ENCODE measurements around the gene RASGRP2.

RASGRP2 gene

DNA sequence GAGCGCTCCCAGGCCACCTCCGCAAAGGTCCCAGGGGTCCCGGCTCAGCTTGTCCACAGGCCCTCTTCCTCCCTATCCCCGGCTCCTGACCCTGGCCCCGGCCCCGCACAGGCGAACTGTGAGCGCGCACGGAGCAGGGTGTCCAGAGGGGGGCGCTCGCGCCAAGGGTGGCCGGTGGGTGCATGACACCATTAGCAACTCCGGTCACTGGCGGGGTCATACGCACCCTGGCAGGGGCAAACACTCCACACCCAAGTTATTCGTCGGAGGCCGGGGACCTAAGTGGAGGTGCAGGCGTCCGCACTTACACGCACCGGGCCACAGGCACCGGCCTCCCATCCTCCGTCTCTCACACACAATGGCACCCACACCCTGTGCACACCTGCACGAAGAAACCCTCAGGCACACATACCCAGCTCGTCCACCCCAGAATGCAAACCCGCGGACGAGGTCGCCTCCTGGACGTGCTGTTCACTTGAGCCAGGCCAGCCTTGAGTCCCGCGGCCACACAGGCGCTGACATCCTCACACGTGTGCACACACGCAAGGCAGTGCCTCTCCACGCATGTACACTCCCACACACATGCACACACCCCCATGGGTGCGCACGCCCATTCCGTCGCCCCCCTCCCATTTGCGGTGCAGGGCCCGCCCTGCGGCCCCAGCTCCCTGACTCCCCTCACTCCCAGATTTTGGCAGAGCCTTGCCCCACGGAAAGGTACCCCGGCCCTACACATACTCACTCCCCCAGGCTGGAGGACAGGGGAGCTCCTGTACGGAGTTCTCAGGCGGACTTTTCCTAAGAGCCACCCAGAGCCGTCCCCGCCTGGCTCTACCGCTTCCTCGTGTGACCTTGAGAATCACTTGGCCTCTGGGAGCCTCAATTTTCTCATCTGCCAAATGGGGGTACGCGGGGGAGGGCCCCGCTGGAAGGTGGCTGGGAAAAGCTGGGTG, at the start of gene RASGRP2:
Gene RASGRP2 (minus strand): TSS at position 552 of the 953 bp plus-strand sequence. CDS start 1,276 bp downstream, outside the sequence.
- Histone ChIP-seq H3K9me3 (no peaks in the 10 kb centered on the region), H3K4me1 (peaks cover 14% of the 10 kb centered on the region; the same call in 1 of the 2 replicates), H3K36me3 (replicated peaks) (no peaks in the 10 kb centered on the region), H3K27me3 (ENCODE audit: low read depth) (peaks cover 4% of the 10 kb centered on the region; the same call in 1 of the 2 replicates), H3K4me3 (peak within 1 kb of the TSS; percentile 36)
- in situ Hi-C loops (cut with MboI; ENCODE audit: low sequenced_read_pairs), result no loop called here
- DNase-seq (ENCODE audit: low spot score in 2 of 2), result peak in 1 of 2 experiments; percentile 87

DNA sequence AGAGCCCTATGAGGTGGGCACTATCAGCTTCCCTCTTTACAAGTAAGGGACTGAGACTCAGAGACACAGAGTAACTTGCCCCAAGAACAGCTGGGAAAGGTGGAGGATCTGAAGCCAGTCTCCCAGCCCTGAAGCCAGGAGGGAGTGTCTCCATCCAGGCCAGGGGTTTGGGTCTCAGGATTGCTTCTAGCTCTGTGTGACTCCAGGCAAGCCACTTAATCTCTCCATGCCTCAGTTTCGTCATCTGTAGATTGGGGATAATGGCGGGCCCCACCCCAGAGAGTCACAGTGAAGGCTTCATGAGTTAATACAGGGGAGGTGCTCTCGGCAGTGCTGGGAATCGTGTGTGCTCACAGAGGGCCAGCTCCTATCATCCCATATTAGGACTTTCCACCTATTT, 48.5 kb upstream of the RASGRP2 start:
- H3K9me3 ChIP-seq, result no peaks in the 10 kb centered on the region
- H3K4me1 ChIP-seq, result no peaks in the 10 kb centered on the region
- DNase-seq (ENCODE audit: low spot score in 2 of 2), result no peak
- no peak overlapping the region for H3K4me3 ChIP-seq
- in situ Hi-C loops (cut with MboI; ENCODE audit: low sequenced_read_pairs), result no loop called here
- H3K36me3 ChIP-seq (replicated peaks), result no peaks in the 10 kb centered on the region; the same call in 1 of the 2 replicates
- no peaks in the 10 kb centered on the region for H3K27me3 ChIP-seq (ENCODE audit: low read depth)

DNA sequence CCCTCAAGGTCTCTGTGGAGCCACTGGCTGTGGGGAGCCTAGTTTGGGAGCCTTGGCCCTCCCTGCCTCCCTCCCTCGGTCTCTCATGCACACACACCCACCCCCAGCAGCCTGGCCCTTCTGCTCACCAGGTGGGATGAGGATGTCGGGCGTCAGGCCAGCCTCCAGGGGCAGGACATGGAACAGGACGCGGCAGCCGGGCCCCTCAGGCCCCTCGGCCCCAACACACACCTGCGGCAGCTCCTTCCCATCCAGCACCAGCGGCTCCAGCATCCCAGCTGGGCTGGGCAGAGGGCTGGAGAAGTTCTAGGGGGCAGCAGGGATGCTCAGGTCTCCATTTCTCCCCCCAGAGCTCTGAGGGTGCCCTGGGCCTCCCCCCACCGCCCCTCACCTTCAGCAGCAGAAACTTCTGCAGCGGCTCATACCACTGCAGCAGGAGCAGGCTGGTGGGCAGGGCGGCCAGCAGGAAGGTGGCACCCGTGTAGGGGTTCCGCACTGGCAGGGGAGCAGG, 47.9 kb upstream of the RASGRP2 start:
- no peak for DNase-seq (ENCODE audit: low spot score in 2 of 2)
- no peaks in the 10 kb centered on the region; the same call in 1 of the 2 replicates for H3K36me3 ChIP-seq (replicated peaks)
- no peaks in the 10 kb centered on the region for H3K9me3 ChIP-seq
- no peaks in the 10 kb centered on the region for H3K4me1 ChIP-seq
- in situ Hi-C loops (cut with MboI; ENCODE audit: low sequenced_read_pairs), result no loop called here
- no peaks in the 10 kb centered on the region for H3K27me3 ChIP-seq (ENCODE audit: low read depth)
- no peak overlapping the region for H3K4me3 ChIP-seq

DNA sequence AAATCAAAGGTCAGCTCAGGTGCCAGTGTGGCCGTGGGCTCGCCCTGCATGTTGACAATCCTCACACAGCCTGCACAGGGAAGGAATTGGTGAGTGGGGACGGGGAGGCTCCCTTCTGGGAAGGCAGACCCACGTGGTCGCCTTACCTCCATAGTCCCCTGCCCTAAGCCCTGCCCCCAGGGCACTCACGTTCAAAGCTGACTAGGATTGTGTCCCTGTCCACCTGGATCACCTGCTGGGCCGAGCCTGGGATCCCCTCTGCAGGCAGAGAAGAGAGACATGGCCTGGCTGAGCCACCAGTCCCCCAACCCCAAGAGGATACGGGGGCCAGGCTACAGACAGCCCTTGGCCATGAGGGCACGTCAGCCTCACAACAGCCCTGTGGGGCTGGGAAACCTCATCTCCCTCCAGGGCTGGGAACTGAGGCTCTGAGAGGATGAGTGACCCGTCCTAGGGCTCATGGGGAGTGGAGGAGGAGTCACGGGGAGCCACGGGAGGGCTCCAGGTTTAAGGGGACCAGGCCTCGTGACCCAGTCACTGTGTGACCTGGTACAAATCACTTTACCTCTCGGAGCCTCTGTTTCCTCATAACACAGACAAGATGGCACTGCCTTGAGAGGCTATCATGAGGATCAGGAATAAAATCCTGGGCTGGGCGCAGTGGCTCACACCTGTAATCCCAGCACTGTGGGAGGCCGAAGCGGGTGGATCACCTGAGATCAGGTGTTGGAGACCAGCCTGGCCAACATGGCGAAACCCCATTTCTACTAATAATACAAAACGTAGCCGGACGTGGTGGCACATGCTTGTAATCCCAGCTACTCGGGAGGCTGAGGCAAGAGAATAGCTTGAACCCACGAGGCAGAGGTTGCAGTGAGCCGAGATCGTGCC, 46.5 kb upstream of the RASGRP2 start:
- no peaks in the 10 kb centered on the region for H3K9me3 ChIP-seq
- H3K36me3 ChIP-seq (replicated peaks), result no peaks in the 10 kb centered on the region; the same call in 1 of the 2 replicates
- DNase-seq (ENCODE audit: low spot score in 2 of 2), result no peak
- in situ Hi-C loops (cut with MboI; ENCODE audit: low sequenced_read_pairs), result no loop called here
- H3K27me3 ChIP-seq (ENCODE audit: low read depth), result no peaks in the 10 kb centered on the region
- H3K4me1 ChIP-seq, result no peaks in the 10 kb centered on the region
- H3K4me3 ChIP-seq, result no peak overlapping the region

DNA sequence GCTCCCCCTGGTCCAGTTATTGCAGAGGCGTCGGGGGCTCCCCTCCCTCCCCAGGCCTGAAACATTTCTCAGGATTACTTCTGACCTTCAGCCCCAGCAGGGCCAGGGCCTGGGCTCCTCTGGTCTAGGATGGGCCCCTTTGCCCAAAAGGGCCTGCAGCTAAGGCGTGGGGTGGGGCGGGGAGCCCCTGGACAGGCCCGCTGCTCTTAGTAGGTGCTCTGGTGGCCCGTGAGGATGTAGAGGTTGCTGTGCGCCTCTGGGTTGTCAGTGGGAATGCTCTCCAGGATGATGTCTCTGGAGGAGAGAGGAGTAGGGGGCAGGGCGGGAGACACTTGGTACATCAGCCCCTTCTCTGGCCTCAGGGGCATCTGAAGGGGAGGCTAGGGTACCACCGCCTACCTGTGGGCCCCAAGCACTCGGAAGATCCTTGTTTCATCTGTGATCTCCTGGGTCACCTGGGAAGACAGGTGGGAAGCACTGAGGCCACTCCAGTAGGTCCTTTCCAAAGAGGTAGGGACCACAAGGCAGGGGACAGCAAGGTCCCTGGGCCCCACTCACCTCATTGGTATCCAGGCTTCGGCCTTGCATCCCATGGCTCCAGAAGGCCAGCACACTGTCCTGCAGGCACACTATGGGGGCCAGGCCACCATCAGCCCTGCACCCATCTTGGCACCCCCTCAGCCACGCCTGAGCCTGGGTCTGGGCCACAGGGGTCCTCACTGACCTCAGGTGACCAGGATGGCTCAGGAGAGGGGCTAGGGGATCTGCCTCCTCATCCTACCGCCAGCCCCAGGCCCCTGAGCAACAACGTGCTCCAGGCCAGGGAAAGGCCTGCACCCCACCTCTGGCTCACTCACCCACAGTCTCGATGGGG, 45.6 kb upstream of the RASGRP2 start:
- H3K27me3 ChIP-seq (ENCODE audit: low read depth), result no peaks in the 10 kb centered on the region
- no peak overlapping the region for H3K4me3 ChIP-seq
- H3K4me1 ChIP-seq, result no peaks in the 10 kb centered on the region
- H3K36me3 ChIP-seq (replicated peaks), result no peaks in the 10 kb centered on the region
- H3K9me3 ChIP-seq, result no peaks in the 10 kb centered on the region
- no peak for DNase-seq (ENCODE audit: low spot score in 2 of 2)
- in situ Hi-C loops (cut with MboI; ENCODE audit: low sequenced_read_pairs), result no loop called here

DNA sequence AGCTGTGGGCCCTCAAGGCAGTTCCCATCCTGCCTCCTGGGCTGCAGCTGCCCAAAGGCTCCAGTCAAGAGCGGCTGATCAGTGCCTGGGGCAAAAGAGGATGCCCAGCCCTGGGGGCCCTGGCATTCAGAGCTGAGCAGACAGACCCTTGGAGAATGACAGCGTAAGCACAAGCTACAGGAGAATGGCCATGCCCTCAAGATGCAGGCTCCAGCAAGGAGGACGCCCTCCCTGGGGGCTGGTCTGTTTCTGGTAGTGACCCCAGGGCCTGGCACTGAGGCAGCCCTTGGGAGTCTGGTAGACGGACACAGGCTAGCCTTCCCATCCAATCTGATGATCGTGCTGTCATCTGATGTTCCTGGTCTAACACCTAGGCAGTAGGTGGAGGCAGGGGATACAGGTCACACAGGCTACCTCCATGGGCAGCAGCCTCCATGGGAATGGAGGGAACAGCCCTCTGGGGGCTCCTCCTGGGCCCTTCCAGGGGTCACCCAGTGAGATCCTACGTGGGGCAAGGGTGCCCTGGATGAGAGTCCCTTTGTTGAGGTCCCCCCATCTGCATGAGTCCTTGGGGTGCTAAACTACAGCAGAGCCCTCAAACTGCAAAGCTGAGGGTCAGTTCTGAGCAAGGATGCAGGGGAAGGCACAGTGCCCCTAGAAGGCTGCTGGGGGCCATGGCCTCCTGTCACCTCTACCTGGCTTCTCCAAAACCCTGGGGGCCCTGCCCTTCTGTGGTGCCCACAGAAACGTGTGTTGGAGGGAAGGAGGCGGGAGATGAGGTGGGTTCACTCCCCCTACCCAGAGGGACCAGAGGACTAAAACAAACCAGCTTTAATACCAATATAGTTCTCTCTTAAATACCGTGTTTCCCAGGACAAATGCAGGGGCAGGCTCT, 44.6 kb upstream of the RASGRP2 start:
- Histone ChIP-seq H3K4me3 (no peak overlapping the region), H3K9me3 (no peaks in the 10 kb centered on the region)
- in situ Hi-C loops (cut with MboI; ENCODE audit: low sequenced_read_pairs), result no loop called here

DNA sequence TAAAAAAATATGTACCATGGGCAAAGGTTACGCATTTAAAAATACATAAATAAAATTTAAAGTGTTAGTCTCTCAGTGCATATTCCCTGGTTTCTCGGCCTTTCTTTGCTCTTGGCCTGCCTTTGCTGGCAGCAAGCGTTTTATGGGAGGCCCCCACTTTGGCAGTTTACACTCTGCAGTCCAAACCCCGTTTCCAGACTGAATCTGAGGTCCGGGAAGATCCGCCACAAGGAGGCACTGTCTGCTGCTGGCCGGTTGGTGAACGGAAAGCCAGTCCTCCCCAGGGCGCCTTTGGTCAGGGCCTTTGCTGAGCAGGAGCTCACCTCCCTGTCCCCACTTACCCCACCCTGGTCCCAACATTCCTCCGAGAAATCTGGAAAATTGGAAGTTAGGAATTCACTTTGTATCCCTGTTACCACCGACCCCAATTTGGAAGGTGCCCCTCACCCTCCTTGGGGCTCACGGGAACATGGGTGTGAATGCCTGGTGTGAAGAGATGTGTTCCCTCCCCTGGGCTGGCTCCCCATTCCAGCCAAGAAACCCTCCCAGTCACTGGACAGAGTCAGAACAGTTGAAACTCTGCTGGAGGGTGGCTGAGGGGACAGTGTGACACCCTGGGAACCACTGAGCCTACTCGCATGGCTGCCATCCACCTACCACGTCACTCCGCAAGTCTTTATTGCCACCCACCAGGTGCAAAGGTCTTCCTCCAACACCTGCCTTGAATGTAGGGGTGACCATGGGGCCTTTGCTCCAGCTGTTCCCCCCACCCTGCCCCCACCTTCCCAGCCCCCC, 43.8 kb upstream of the RASGRP2 start:
- DNase-seq (ENCODE audit: low spot score in 2 of 2), result peak in 1 of 2 experiments; percentile 70
- H3K9me3 ChIP-seq, result no peaks in the 10 kb centered on the region
- no peak overlapping the region for H3K4me3 ChIP-seq
- in situ Hi-C loops (cut with MboI; ENCODE audit: low sequenced_read_pairs), result no loop called here
- H3K27me3 ChIP-seq (ENCODE audit: low read depth), result no peaks in the 10 kb centered on the region
- no peaks in the 10 kb centered on the region for H3K4me1 ChIP-seq
- no peaks in the 10 kb centered on the region for H3K36me3 ChIP-seq (replicated peaks)

More for the DNA sequence above, 44.6 kb upstream of the RASGRP2 start:
- no peak for DNase-seq (ENCODE audit: low spot score in 2 of 2)
- H3K36me3 ChIP-seq (replicated peaks), result no peaks in the 10 kb centered on the region
- H3K27me3 ChIP-seq (ENCODE audit: low read depth), result no peaks in the 10 kb centered on the region
- H3K4me1 ChIP-seq, result no peaks in the 10 kb centered on the region

DNA sequence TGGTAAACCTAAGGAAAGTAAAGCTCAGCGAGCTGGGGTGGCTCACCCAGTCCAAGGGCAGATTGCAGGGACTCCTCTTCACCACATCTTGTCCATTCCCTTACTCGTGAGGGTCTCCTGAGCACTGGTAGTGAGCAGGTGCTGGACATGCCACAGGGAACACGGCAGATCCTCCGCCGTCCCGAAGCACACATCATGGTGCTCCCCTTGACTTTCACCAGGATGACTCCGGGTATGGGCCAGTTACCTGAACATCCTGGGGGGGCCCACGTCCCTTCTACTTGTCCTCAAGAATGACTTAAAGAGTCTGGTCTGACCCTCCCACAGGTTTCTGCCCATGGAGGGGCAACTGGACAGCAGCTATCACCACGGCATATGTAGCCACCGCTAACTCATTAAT, 42.4 kb upstream of the RASGRP2 start:
- no peak overlapping the region for H3K4me3 ChIP-seq
- H3K9me3 ChIP-seq, result no peaks in the 10 kb centered on the region
- in situ Hi-C loops (cut with MboI; ENCODE audit: low sequenced_read_pairs), result no loop called here
- no peaks in the 10 kb centered on the region for H3K27me3 ChIP-seq (ENCODE audit: low read depth)
- H3K4me1 ChIP-seq, result peaks cover 6% of the 10 kb centered on the region
- DNase-seq (ENCODE audit: low spot score in 2 of 2), result no peak
- H3K36me3 ChIP-seq (replicated peaks), result no peaks in the 10 kb centered on the region; the same call in 1 of the 2 replicates

DNA sequence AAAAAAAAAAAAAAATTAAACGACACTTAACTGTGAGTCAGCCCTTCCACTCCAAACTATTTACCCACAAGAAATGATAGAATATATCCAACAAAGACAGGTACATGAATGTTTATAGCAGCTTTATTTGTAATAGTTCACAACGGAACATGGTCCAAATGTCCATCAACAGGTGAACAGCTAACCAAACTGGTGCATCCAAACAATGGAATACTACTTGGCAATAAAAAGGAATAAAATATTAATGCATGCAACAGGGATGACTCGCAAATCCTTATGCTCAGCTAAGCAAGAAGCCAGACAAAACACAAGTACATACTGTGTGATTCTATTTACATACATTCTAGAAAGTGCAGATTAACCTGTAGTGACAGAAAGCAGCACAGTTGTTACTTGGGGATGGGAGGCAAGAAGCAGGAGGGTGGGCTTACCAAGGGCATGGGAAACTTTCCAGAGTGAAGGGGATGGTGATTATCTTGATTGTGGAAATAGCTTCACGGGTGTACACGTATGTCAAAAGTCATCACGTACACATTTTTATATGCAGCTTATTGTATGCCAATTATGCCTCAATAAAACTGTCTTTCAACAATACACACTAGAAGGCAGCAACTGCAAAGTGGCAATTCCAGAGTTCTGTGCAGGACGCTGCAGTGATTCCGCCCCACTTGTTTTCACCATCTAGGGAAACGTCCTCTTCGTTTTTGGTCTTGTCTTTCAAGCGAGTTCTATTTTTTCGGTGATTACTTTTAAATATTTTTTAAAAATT, 41.1 kb upstream of the RASGRP2 start:
- H3K4me1 ChIP-seq, result peaks cover 6% of the 10 kb centered on the region
- DNase-seq (ENCODE audit: low spot score in 2 of 2), result no peak
- no peak overlapping the region for H3K4me3 ChIP-seq
- H3K27me3 ChIP-seq (ENCODE audit: low read depth), result no peaks in the 10 kb centered on the region
- no peaks in the 10 kb centered on the region for H3K9me3 ChIP-seq
- in situ Hi-C loops (cut with MboI; ENCODE audit: low sequenced_read_pairs), result no loop called here
- H3K36me3 ChIP-seq (replicated peaks), result no peaks in the 10 kb centered on the region; the same call in none of the 2 replicates

DNA sequence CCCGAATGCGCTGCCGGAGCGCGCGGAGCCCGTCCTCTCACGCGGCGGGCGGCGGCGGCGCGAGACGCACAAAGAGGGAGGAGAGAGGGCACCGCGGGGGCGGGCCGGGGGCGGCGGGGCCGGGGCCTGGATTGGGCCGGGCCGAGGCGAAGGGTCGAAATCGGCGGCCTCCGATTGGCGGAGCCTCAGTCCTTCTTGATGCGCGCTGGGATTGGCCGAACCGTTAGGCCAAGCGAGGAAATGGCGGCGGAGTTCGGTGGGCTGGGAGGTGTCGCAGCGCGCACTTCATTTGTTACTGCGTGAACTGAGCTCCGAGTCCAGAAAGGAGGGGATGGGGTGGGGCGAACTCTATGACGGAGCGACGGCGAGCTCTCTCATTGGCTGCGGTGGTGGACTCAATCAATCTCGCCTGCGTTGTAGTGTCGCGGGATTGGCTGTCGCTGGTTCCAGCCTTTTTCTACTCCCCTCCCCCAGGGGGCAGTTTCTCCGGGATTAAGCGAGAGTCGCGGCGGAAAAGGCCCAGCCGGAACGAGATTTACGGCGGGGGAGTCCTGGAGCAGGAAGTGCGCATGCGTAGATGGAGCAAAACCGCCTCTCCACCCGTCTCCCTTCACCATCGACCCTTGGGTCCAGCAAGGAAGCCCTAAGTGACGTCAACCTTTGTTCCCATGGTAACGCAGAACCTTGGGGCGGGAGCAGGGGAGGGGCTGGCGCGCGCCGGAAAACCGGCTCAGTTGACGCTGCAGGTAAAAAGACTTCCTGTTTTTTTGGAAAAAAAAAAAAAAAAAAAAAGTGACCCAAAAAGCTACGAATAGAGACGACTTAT, 34.7 kb upstream of the RASGRP2 start, which contains the start of gene SF1:
Gene SF1 (minus strand): TSS at position 70 of the 826 bp plus-strand sequence. CDS start 150 bp downstream, outside the sequence.
- no peaks in the 10 kb centered on the region for H3K27me3 ChIP-seq (ENCODE audit: low read depth)
- H3K4me1 ChIP-seq, result peaks cover 9% of the 10 kb centered on the region
- in situ Hi-C loops (cut with MboI; ENCODE audit: low sequenced_read_pairs), result no loop called here
- DNase-seq (ENCODE audit: low spot score in 2 of 2), result peak; percentile 99 to 100
- no peaks in the 10 kb centered on the region for H3K9me3 ChIP-seq
- peaks cover 39% of the 10 kb centered on the region for H3K36me3 ChIP-seq (replicated peaks)
- H3K4me3 ChIP-seq, result peak within 1 kb of the TSS; percentile 72
